GM12878 (cell line): ENCODE data around the gene PJA1. TPM values are rescaled to one million over a fixed set of nuclear protein-coding genes. Genes with fewer than 3 reads are reported as not detected.

Source experiments
- ATAC-seq: fragments of 200-7000 bp; cut with Tn5 transposase; 3 replicates; pipeline ENCODE4 v1.9.1; 2020; ENCODE audit warnings: mild to moderate bottlenecking, moderate library complexity
- Bru-seq: library from RNA; stranded (reverse); fragments of 400-500 nt; gene quantifications from one replicate; lab custom pipeline; 2021; lab: Mats Ljungman, UMichigan
- BruChase-seq, 2 experiments: library from RNA; stranded (reverse); fragments of 400-500 nt; gene quantifications; one replicate each; lab custom pipeline; 2021; lab: Mats Ljungman, UMichigan
- BruUV-seq: library from RNA; stranded (reverse); fragments of 400-500 nt; replicated peaks from 2 replicates; lab custom pipeline; 2021; lab: Mats Ljungman, UMichigan
- CTCF ChIA-PET: fragments of 300-600 bp; sonication (Branson Sonifier 250); formaldehyde crosslinking; extraction: SDS; loops from one replicate; lab custom pipeline; 2021; ENCODE audit warnings: inconsistent platforms; lab: Yijun Ruan, JAX
- POLR2A ChIA-PET: fragments of 350-600 bp; formaldehyde crosslinking; extraction: SDS; loops from one replicate; lab custom pipeline; 2021; ENCODE audit warnings: inconsistent platforms; lab: Charles Lee
- RAD21 ChIA-PET: fragments of 300-600 bp; sonication (Branson Sonifier 250); formaldehyde crosslinking; loops from one replicate; lab custom pipeline; 2023; ENCODE audit warnings: antibody characterized with exemption; ENCODE audit not compliant: unreplicated experiment; lab: Charles Lee
- SMC1A ChIA-PET: fragments of 300-600 bp; sonication (Branson Sonifier 250); formaldehyde crosslinking; loops from one replicate; lab custom pipeline; 2023; ENCODE audit not compliant: unreplicated experiment, uncharacterized antibody; lab: Charles Lee
- DNase-seq: peaks from one replicate; pipeline ENCODE4 v3.0.0-alpha.2; 2011; ENCODE audit warnings: low read depth, low spot score
- FAIRE-seq: peaks from 3 replicates; lab custom pipeline; 2011; peaks lifted over from hg19 to GRCh38; lab: Jason Lieb, UNC
- H2AFZ ChIP-seq: 2 replicates; pipeline ENCODE4 v1.6.0; 2011; ENCODE audit warnings: low read depth, low read length, control low read depth; ENCODE audit not compliant: control insufficient read depth
- H3K27ac ChIP-seq: 2 replicates; pipeline ENCODE4 v1.5.1; 2011; ENCODE audit warnings: control low read depth; ENCODE audit not compliant: control insufficient read depth, insufficient read depth
- H3K27me3 ChIP-seq, 2 experiments: replicated peaks in 1 of 2; 2 replicates each; pipeline versions ENCODE4 v1.6.0 to v1.6.1; 2011; ENCODE audit warnings: low read length in 1 of 2; ENCODE audit not compliant: control insufficient read depth in 2 of 2, insufficient read depth in 2 of 2
- H3K36me3 ChIP-seq, 2 experiments: 2 replicates each; pipeline ENCODE4 v1.5.1; 2011; ENCODE audit warnings: low read length in 1 of 2; ENCODE audit not compliant: control insufficient read depth in 2 of 2, insufficient read depth in 2 of 2
- H3K4me1 ChIP-seq: 2 replicates; pipeline ENCODE4 v1.6.1; 2011; ENCODE audit warnings: mild to moderate bottlenecking, low read length, moderate library complexity, mixed read lengths; ENCODE audit not compliant: control insufficient read depth, insufficient read depth
- H3K4me2 ChIP-seq: 2 replicates; pipeline ENCODE4 v1.6.0; 2011; ENCODE audit warnings: control low read depth; ENCODE audit not compliant: control insufficient read depth, insufficient read depth
- H3K4me3 ChIP-seq: fragments of 200-600 bp; sonication (generic); 2 replicates; pipeline ENCODE4 v1.5.1; 2016
- H3K79me2 ChIP-seq: 2 replicates; pipeline ENCODE4 v1.6.0; 2011; ENCODE audit warnings: low read length; ENCODE audit not compliant: control insufficient read depth, insufficient read depth
- H3K9ac ChIP-seq: 2 replicates; pipeline ENCODE4 v1.8.0; 2011; ENCODE audit warnings: low read length, control low read depth, mixed read lengths; ENCODE audit not compliant: control insufficient read depth, insufficient read depth
- H3K9me3 ChIP-seq: replicated peaks from 3 replicates; pipeline ENCODE4 v1.5.1; 2011; ENCODE audit warnings: mild to moderate bottlenecking, low read length; ENCODE audit not compliant: control insufficient read depth, insufficient read depth
- H4K20me1 ChIP-seq: 2 replicates; pipeline ENCODE4 v1.6.0; 2011; ENCODE audit not compliant: control insufficient read depth, insufficient read depth
- BHLHE40 ChIP-seq, 2 experiments: fragments of 450-650 bp in 1 of 2; IDR thresholded peaks; 2 replicates each; pipeline ENCODE4 v1.6.1; 2011 to 2017; ENCODE audit warnings: low read depth in 2 of 2, borderline replicate concordance in 1 of 2, improper control_type of control experiment in 1 of 2, low read length in 1 of 2, mild to moderate bottlenecking in 1 of 2
- CHD4 ChIP-seq: fragments of 200-600 bp; sonication (generic); IDR thresholded peaks from 2 replicates; pipeline ENCODE4 v1.6.1; 2016; ENCODE audit warnings: mild to moderate bottlenecking
- EED ChIP-seq: sonication (generic); IDR thresholded peaks from 2 replicates; pipeline ENCODE4 v1.6.1; 2016; ENCODE audit warnings: antibody characterized with exemption, low read depth
- EZH2 ChIP-seq: IDR thresholded peaks from 2 replicates; pipeline ENCODE4 v1.6.1; 2012; ENCODE audit warnings: low read depth, mild to moderate bottlenecking, control low read depth, inconsistent platforms, low read length, borderline replicate concordance; ENCODE audit not compliant: control insufficient read depth
- IKZF2 ChIP-seq, 2 experiments: fragments of 450-650 bp; IDR thresholded peaks; 2 replicates each; pipeline ENCODE4 v1.6.1; 2017; ENCODE audit warnings: mild to moderate bottlenecking in 2 of 2, moderate library complexity in 2 of 2
- IRF3 ChIP-seq: fragments of 450-650 bp; IDR thresholded peaks from 2 replicates; pipeline ENCODE4 v1.6.1; 2014; ENCODE audit warnings: mild to moderate bottlenecking
- MTA2 ChIP-seq: fragments of 450-650 bp; IDR thresholded peaks from 2 replicates; pipeline ENCODE4 v1.6.1; 2016; ENCODE audit warnings: low read depth, mild to moderate bottlenecking, moderate library complexity
- MYB ChIP-seq: fragments of 150-350 bp; IDR thresholded peaks from 2 replicates; pipeline ENCODE4 v1.6.1; 2014; ENCODE audit warnings: mild to moderate bottlenecking, low read depth, low read length, borderline replicate concordance
- MYC ChIP-seq: IDR thresholded peaks from 2 replicates; pipeline ENCODE4 v1.6.1; 2011; ENCODE audit warnings: mild to moderate bottlenecking, low read length, moderate library complexity, inconsistent platforms; ENCODE audit not compliant: insufficient read depth, insufficient replicate concordance, insufficient read length, severe bottlenecking
- NBN ChIP-seq: fragments of 450-650 bp; IDR thresholded peaks from 2 replicates; pipeline ENCODE4 v1.6.1; 2016
- POLR2A ChIP-seq: IDR thresholded peaks from 2 replicates; pipeline ENCODE4 v1.6.1; 2011; ENCODE audit warnings: low read depth, mild to moderate bottlenecking, low read length
- POLR2AphosphoS2 ChIP-seq: IDR thresholded peaks from 2 replicates; pipeline ENCODE4 v1.6.1; 2011; ENCODE audit warnings: low read depth, mild to moderate bottlenecking, low read length, improper control_type of control experiment, moderate library complexity
- RCOR1 ChIP-seq: conservative IDR thresholded peaks from 2 replicates; pipeline ENCODE4 v1.6.1; 2012; ENCODE audit warnings: low read depth, low read length, improper control_type of control experiment
- RUNX3 ChIP-seq: IDR thresholded peaks from 2 replicates; pipeline ENCODE4 v1.6.1; 2012; ENCODE audit warnings: low read length, inconsistent platforms
- TAF1 ChIP-seq: IDR thresholded peaks from 2 replicates; pipeline ENCODE4 v1.6.1; 2011; ENCODE audit warnings: mild to moderate bottlenecking, low read depth, low read length, borderline replicate concordance
- ZNF207 ChIP-seq: fragments of 450-650 bp; IDR thresholded peaks from 2 replicates; pipeline ENCODE4 v1.6.1; 2014; ENCODE audit warnings: antibody characterized with exemption, mild to moderate bottlenecking, borderline replicate concordance
- WGBS: methylation state at CpG from one replicate; pipeline ENCODE4 v1.1.6; 2016; ENCODE audit warnings: low lambda C conversion rate; ENCODE audit not compliant: insufficient replicate concordance, insufficient coverage; ENCODE audit errors: missing lambda C conversion rate; 5-methylcytosine and 5-hydroxymethylcytosine counted together
- in situ Hi-C: fragments of 300-500 bp; cut with MboI; formaldehyde crosslinking; loops from 9 replicates; pipeline ENCODE4 v1.14.3; 2018; ENCODE audit warnings: mixed read lengths
- intact Hi-C: fragments of 100-400 bp; cut with micrococcal nuclease; formaldehyde crosslinking; loops from one replicate; pipeline ENCODE4 v1.14.2; 2022; ENCODE audit not compliant: unreplicated experiment
- long read RNA-seq, 2 experiments: library from polyadenylated mRNA; unstranded; transcript quantifications; one replicate each; pipeline ENCODE4 v2.0.0, GENCODE V29; 2019 to 2020
- polyA minus RNA-seq, 3 experiments: library from RNA; depleted of rRNA, polyadenylated mRNA; stranded (reverse); fragments of >200 nt; gene quantifications; 2 replicates each; pipeline ENCODE4 v1.2.3, GENCODE V29; 2011
- polyA plus RNA-seq, 11 experiments: library from polyadenylated mRNA; depleted of rRNA in 4 of 11; unstranded in 6 of 11; stranded (reverse) in 5 of 11; fragments of >200 nt; fragmentation: Nextera tagmentation in 4 of 11; fragmentation: Illumina TruSeq in 1 of 11; extraction: Ambion mirVana in 4 of 11; extraction: Trizol in 1 of 11; gene quantifications; 1 replicate in 1 of 11; 2 replicates in 10 of 11; pipeline versions ENCODE4 v1.2.1 to v1.2.3, GENCODE V29; 2011 to 2016; ENCODE audit warnings: inconsistent platforms in 2 of 11, missing spikeins in 2 of 11, low read depth in 1 of 11
- total RNA-seq, 4 experiments: library from RNA; depleted of rRNA in 3 of 4; stranded (reverse); fragments of >200 nt in 3 of 4; fragmentation: Illumina TruSeq in 1 of 4; extraction: Trizol in 1 of 4; gene quantifications; 2 replicates each; pipeline versions ENCODE4 v1.2.1 to v1.2.3, GENCODE V29; 2013 to 2021

The PJA1 gene
- total RNA-seq (2013; cell fraction: nucleolus; rRNA removed): 3.5 and 4.5 TPM in 2 replicates
- total RNA-seq (2014; rRNA removed) (8.6 and 11.3 TPM in 2 replicates), total RNA-seq (2014; rRNA removed; fragmentation: Illumina TruSeq; extraction: Trizol) (11.3 and 13.1 TPM in 2 replicates), total RNA-seq (2021) (10.7 and 12.3 TPM in 2 replicates), polyA plus RNA-seq (2011; rRNA removed) (10.4 and 13.6 TPM in 2 replicates), polyA plus RNA-seq (2014; fragmentation: Illumina TruSeq; extraction: Trizol) (14.3 and 14.8 TPM in 2 replicates), polyA plus RNA-seq (2014; fragmentation: Nextera tagmentation; extraction: Ambion mirVana) (1 to 10 TPM; 5.2 to 5.7 TPM), polyA plus RNA-seq (2014; rRNA removed) (7.7 and 8.3 TPM in 2 replicates), polyA plus RNA-seq (2016; fragmentation: Nextera tagmentation; extraction: Ambion mirVana) (10 to 100 TPM; 14.2 to 19.5 TPM), polyA minus RNA-seq (2011; rRNA and poly(A)+ RNA removed) (9.9 and 13.0 TPM in 2 replicates), Bru-seq, nascent RNA (percentile 69 among the genes with signal in this experiment), BruChase-seq, experiment 1, labeled RNA remaining after a 6-hour chase (percentile 73 among the genes with signal in this experiment), BruChase-seq, experiment 2, labeled RNA remaining after a 2-hour chase (percentile 82 among the genes with signal in this experiment)
- polyA plus RNA-seq (2011; ENCODE audit: low read depth): 5.2 TPM
- 11.7 and 12.0 TPM in 2 replicates for polyA plus RNA-seq (2011; cell fraction: cytosol; rRNA removed)
- 8.3 and 10.3 TPM in 2 replicates for polyA plus RNA-seq (2011; cell fraction: nucleus; rRNA removed)
- 11.8 and 13.6 TPM in 2 replicates for polyA plus RNA-seq (2012)
- polyA minus RNA-seq (2011; cell fraction: cytosol; rRNA and poly(A)+ RNA removed): 3.1 and 4.7 TPM in 2 replicates
- 0.97 and 2.7 TPM in 2 replicates for polyA minus RNA-seq (2011; cell fraction: nucleus; rRNA and poly(A)+ RNA removed)
- long read RNA-seq, experiment 1, transcript PJA1-202 (2 exons, 2,672 nt): major isoform, 5 of 13 reads
- long read RNA-seq, experiment 1, partial matches to known transcripts: 0 of 13 reads
- long read RNA-seq, experiment 1, other reads (novel, unspliced or antisense): 1 of 13 reads
- long read RNA-seq, experiment 2, transcript PJA1-201 (2 exons, 2,755 nt): minor isoform, 7 of 61 reads
- long read RNA-seq, experiment 2, transcript PJA1-203 (1 exons, 2,692 nt): minor isoform, 7 of 61 reads
- long read RNA-seq, experiment 2, transcript PJA1-202 (2 exons, 2,672 nt): major isoform, 37 of 61 reads
- long read RNA-seq, experiment 2, transcript PJA1-206 (2 exons, 887 nt): minor isoform, 6 of 61 reads
- long read RNA-seq, experiment 2, partial matches to known transcripts: 0 of 61 reads
- long read RNA-seq, experiment 2, other reads (novel, unspliced or antisense): 4 of 61 reads

DNA sequence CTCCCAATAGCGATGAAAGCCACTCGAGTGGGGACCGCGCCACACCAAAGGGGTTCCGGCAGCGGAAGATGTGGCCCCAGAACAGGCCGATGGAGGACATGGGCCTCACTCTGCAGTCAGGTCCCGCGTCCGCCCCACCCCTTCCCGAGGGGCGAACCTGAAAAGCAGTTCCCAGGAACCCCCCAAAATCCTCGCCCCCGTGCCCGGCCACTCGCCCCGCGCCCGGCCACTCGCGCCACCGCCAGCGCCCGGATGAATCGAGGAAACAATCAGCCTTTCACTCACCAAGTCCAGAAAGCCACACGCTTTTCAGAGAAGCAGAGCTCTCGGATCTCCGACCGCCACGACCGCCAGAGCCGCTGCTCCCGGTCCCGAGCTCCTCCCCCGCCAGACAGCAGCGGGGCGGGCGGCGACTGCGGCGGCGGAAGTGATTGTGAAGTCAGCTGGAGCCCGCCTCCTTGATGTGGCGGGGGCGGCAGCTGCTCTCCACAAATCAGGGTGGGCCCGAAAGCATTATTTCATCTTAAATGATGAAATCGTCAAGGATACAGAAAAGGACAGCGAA is at the start of gene PJA1:
Gene PJA1, minus strand, starts transcription at position 367 of the 565 bp plus-strand sequence. CDS start 2,380 bp downstream, outside the sequence.
- no peak for DNase-seq
- ChIA-PET RAD21 (interaction anchor here (1.2 kb wide), 1 partner anchor 336 kb away, joined by 3 read pairs; the partner anchor contains the start of gene EFNB1), CTCF (interaction anchor here (0.6 kb wide), 1 partner anchor 1306 kb away, joined by 6 read pairs; no protein-coding TSS in a partner anchor), SMC1A (interaction anchor here (1.2 to 1.4 kb wide), 2 partner anchors 118 to 124 kb away, joined by 3 read pairs; no protein-coding TSS in a partner anchor), POLR2A (interaction anchor here (0.9 to 1.0 kb wide), 2 partner anchors 9 to 336 kb away, joined by 3 to 4 read pairs; partner anchors contain the start of gene EFNB1)
- H3K4me2 ChIP-seq: peak within 1 kb of the TSS; percentile 38
- ATAC-seq: peak; percentile 93
- WGBS: 47% methylated on average over 41 of the region's 48 CpGs
- no peaks in the 10 kb centered on the region for H3K79me2 ChIP-seq
- no peaks in the 10 kb centered on the region for H3K36me3 ChIP-seq
- intact Hi-C loops: no loop called here
- no peaks in the 10 kb centered on the region for H3K27me3 ChIP-seq
- no peaks in the 10 kb centered on the region; the same call in 1 of the 2 replicates for H4K20me1 ChIP-seq
- peak within 1 kb of the TSS; percentile 39 for H3K9ac ChIP-seq
- no peak for FAIRE-seq
- peaks cover 4% of the 10 kb centered on the region; the same call in 1 of the 2 replicates for H3K4me1 ChIP-seq
- H2AFZ ChIP-seq: peak within 1 kb of the TSS; percentile 10
- H3K4me3 ChIP-seq: peak within 1 kb of the TSS; percentile 70
- H3K27ac ChIP-seq: 0 out of 2 replicates have a peak within 1 kb of the TSS, but pooled peaks have one; percentile 11
- H3K9me3 ChIP-seq: no peaks in the 10 kb centered on the region; the same call in 2 of the 3 replicates
- in situ Hi-C loops: no loop called here
- BruUV-seq: TSS peak; percentile 68
- TF ChIP-seq NBN (0 out of 2 replicates have a peak, but pooled peaks have one; percentile 17), BHLHE40 (IDR thresholded peaks at IDR 0.05; ENCODE audit: borderline replicate concordance in 1 of 2, low read depth in 2 of 2, low read length in 1 of 2) (peak in 1 of 2 experiments; percentile 23; a peak in 1 of 4 replicates), CHD4 (no peak), RCOR1 (no peak), ZNF207 (no peak), TAF1 (0 out of 2 replicates have a peak, but pooled peaks have one; percentile 16), EED (no peak), IKZF2 (IDR thresholded peaks at IDR 0.05) (peak; percentile 12 to 25; a peak in 1 of 4 replicates), MYB (no peak), EZH2 (no peak), POLR2AphosphoS2 (no peak), POLR2A (peak; percentile 65), RUNX3 (no peak), MTA2 (no peak), IRF3 (no peak), MYC (no peak)
